SK-N-SH (cell line): ENCODE data around the gene DOK3.

ENCODE experiments used
- EZH2phosphoT487 ChIP-seq: fragments of 200-600 bp; sonication (generic); IDR thresholded peaks from 2 replicates; pipeline ENCODE4 v1.6.1; 2017; ENCODE audit warnings: low read depth, mixed run types, mild to moderate bottlenecking, antibody characterized with exemption, moderate library complexity, borderline replicate concordance
- RAD21 ChIP-seq: IDR thresholded peaks from 2 replicates; pipeline ENCODE4 v1.6.1; 2012; ENCODE audit warnings: mild to moderate bottlenecking, low read length
- TCF12 ChIP-seq: IDR thresholded peaks from 2 replicates; pipeline ENCODE4 v1.4.0; 2012
- TF ChIP-seq, protein P1 (sequence below): IDR thresholded peaks from 2 replicates; pipeline ENCODE4 v1.4.0; 2012; ENCODE audit warnings: low read depth, borderline replicate concordance
- TF ChIP-seq, protein P2 (sequence below): fragments of 200-600 bp; sonication (generic); IDR thresholded peaks from 2 replicates; pipeline ENCODE4 v1.6.1; 2017; ENCODE audit warnings: antibody characterized with exemption, mild to moderate bottlenecking, moderate library complexity

DNA sequence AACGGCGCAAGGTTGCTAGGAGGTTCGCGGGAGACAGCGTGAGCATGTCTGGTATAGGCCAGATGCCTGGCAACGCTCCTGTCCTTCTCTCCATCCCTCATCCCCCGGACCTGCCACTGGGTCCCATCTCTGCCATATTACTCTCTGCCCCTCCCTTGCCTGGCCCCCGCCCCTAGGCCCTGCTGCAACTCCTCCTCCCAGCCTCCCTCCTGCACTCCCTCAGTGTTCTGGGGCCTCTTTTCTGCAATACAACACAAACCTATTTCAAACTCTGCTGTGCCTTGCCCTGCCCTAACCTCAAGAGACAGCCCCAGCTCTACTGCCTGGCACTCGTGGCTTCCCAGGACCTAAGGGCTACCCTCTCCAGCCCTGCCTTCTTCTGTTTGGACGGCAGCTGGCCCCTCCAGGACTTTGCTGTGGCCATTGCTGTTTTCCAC is 27.2 kb downstream of the DOK3 start:
- no peak for TF ChIP-seq EZH2phosphoT487
- TF ChIP-seq RAD21 = no peak
- TF ChIP-seq, protein P1, sequence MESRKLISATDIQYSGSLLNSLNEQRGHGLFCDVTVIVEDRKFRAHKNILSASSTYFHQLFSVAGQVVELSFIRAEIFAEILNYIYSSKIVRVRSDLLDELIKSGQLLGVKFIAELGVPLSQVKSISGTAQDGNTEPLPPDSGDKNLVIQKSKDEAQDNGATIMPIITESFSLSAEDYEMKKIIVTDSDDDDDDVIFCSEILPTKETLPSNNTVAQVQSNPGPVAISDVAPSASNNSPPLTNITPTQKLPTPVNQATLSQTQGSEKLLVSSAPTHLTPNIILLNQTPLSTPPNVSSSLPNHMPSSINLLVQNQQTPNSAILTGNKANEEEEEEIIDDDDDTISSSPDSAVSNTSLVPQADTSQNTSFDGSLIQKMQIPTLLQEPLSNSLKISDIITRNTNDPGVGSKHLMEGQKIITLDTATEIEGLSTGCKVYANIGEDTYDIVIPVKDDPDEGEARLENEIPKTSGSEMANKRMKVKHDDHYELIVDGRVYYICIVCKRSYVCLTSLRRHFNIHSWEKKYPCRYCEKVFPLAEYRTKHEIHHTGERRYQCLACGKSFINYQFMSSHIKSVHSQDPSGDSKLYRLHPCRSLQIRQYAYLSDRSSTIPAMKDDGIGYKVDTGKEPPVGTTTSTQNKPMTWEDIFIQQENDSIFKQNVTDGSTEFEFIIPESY = no peak
- no peak for TF ChIP-seq TCF12
- TF ChIP-seq, protein P2, sequence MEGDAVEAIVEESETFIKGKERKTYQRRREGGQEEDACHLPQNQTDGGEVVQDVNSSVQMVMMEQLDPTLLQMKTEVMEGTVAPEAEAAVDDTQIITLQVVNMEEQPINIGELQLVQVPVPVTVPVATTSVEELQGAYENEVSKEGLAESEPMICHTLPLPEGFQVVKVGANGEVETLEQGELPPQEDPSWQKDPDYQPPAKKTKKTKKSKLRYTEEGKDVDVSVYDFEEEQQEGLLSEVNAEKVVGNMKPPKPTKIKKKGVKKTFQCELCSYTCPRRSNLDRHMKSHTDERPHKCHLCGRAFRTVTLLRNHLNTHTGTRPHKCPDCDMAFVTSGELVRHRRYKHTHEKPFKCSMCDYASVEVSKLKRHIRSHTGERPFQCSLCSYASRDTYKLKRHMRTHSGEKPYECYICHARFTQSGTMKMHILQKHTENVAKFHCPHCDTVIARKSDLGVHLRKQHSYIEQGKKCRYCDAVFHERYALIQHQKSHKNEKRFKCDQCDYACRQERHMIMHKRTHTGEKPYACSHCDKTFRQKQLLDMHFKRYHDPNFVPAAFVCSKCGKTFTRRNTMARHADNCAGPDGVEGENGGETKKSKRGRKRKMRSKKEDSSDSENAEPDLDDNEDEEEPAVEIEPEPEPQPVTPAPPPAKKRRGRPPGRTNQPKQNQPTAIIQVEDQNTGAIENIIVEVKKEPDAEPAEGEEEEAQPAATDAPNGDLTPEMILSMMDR = no peak
